K562 (cell line): ENCODE data around the gene PBOV1.

Experiments used
- BMI1 ChIP-seq: fragments of 150-350 bp; IDR thresholded peaks from 2 replicates; pipeline ENCODE4 v1.6.1; 2014; ENCODE audit warnings: low read length
- CTCF ChIP-seq, 3 experiments: IDR thresholded peaks in 2 of 3; conservative IDR thresholded peaks in 1 of 3; 2 replicates each; pipeline ENCODE4 v1.5.1; 2011 to 2012; ENCODE audit warnings: low read length in 3 of 3, mild to moderate bottlenecking in 3 of 3, control low read depth in 2 of 3, improper control_type of control experiment in 1 of 3, inconsistent platforms in 1 of 3, low read depth in 1 of 3, mixed read lengths in 1 of 3, moderate library complexity in 1 of 3; ENCODE audit not compliant: insufficient read depth in 2 of 3
- EZH2 ChIP-seq: IDR thresholded peaks from 2 replicates; pipeline ENCODE4 v1.6.1; 2012; ENCODE audit warnings: low read depth, mild to moderate bottlenecking, inconsistent platforms, low read length, borderline replicate concordance
- GABPB1 ChIP-seq: sonication (generic); formaldehyde crosslinking; IDR thresholded peaks from 2 replicates; pipeline ENCODE4 v1.8.0; 2022; ENCODE audit warnings: mild to moderate bottlenecking, missing genetic modification reagents
- PHF8 ChIP-seq: fragments of 200-600 bp; sonication (generic); IDR thresholded peaks from 2 replicates; pipeline ENCODE4 v1.6.1; 2012; ENCODE audit warnings: mixed run types, mild to moderate bottlenecking, inconsistent platforms, low read length, moderate library complexity, borderline replicate concordance
- RFX5 ChIP-seq: IDR thresholded peaks from 2 replicates; pipeline ENCODE4 v1.6.1; 2011; ENCODE audit warnings: low read depth, mild to moderate bottlenecking, improper control_type of control experiment, low read length
- ZNF609 ChIP-seq: sonication (generic); formaldehyde crosslinking; IDR thresholded peaks from 2 replicates; pipeline ENCODE4 v1.8.1; 2023; ENCODE audit warnings: missing genetic modification reagents, mild to moderate bottlenecking, borderline replicate concordance

- TF ChIP-seq PHF8 (no peak), EZH2 (no peak), RFX5 (no peak), CTCF (IDR thresholded peaks at IDR 0.05 in 2 of 3, conservative IDR thresholded peaks at IDR 0.05 in 1 of 3; ENCODE audit: insufficient read depth in 2 of 3, low read depth in 1 of 3, low read length in 3 of 3) (no peak), GABPB1 (no peak), BMI1 (no peak), ZNF609 (CRISPR knock-in tag) (no peak)
These were observed 8.5 kb upstream of the PBOV1 start for GRCh38 chr6:138226700-138227315.
